ENCODE measurements around the gene KCNJ6.

The KCNJ6 gene

GRCh38 chr21:37615962-37616361 is 300.3 kb downstream of the KCNJ6 start:
- no peak overlapping the region for H3K27ac ChIP-seq (ENCODE audit: poor library complexity, severe bottlenecking)
- no peak for DNase-seq (ENCODE audit: low spot score)
- no peak for TF ChIP-seq CTCF (IDR thresholded peaks at IDR 0.05; ENCODE audit: poor library complexity, severe bottlenecking)
- peaks cover 5% of the 10 kb centered on the region for H3K27me3 ChIP-seq (ENCODE audit: insufficient read depth, poor library complexity, severe bottlenecking)
- H3K36me3 ChIP-seq (ENCODE audit: low read depth), result no peaks in the 10 kb centered on the region
- H3K4me1 ChIP-seq (ENCODE audit: insufficient read depth, poor library complexity, severe bottlenecking), result no peaks in the 10 kb centered on the region
- ATAC-seq (ENCODE audit: low read depth), result no peak
- H3K4me3 ChIP-seq (ENCODE audit: severe bottlenecking), result no peak overlapping the region
- H3K9me3 ChIP-seq (ENCODE audit: severe bottlenecking), result no peaks in the 10 kb centered on the region

- TF ChIP-seq CTCF (IDR thresholded peaks at IDR 0.05; ENCODE audit: poor library complexity, severe bottlenecking), result no peak
- H3K4me1 ChIP-seq (ENCODE audit: insufficient read depth, poor library complexity, severe bottlenecking), result no peaks in the 10 kb centered on the region
- H3K36me3 ChIP-seq (ENCODE audit: low read depth), result no peaks in the 10 kb centered on the region
- H3K27ac ChIP-seq (ENCODE audit: poor library complexity, severe bottlenecking), result no peak overlapping the region
- H3K9me3 ChIP-seq (ENCODE audit: severe bottlenecking), result no peaks in the 10 kb centered on the region
- no peak for ATAC-seq (ENCODE audit: low read depth)
- no peak overlapping the region for H3K4me3 ChIP-seq (ENCODE audit: severe bottlenecking)
- DNase-seq (ENCODE audit: low spot score), result no peak
- peaks cover 8% of the 10 kb centered on the region for H3K27me3 ChIP-seq (ENCODE audit: insufficient read depth, poor library complexity, severe bottlenecking)
These were observed 301.8 kb downstream of the KCNJ6 start for GRCh38 chr21:37614351-37614875.

GRCh38 chr21:37607081-37607480 is 309.2 kb downstream of the KCNJ6 start:
- Histone ChIP-seq H3K27ac (ENCODE audit: poor library complexity, severe bottlenecking) (no peak overlapping the region), H3K4me1 (ENCODE audit: insufficient read depth, poor library complexity, severe bottlenecking) (no peaks in the 10 kb centered on the region), H3K9me3 (ENCODE audit: severe bottlenecking) (no peaks in the 10 kb centered on the region), H3K4me3 (ENCODE audit: severe bottlenecking) (no peak overlapping the region), H3K36me3 (ENCODE audit: low read depth) (no peaks in the 10 kb centered on the region), H3K27me3 (ENCODE audit: insufficient read depth, poor library complexity, severe bottlenecking) (peaks cover 8% of the 10 kb centered on the region)
- DNase-seq (ENCODE audit: low spot score) (no peak), ATAC-seq (ENCODE audit: low read depth) (no peak)
- TF ChIP-seq CTCF (IDR thresholded peaks at IDR 0.05; ENCODE audit: poor library complexity, severe bottlenecking), result no peak

GRCh38 chr21:37606549-37606948 is 309.7 kb downstream of the KCNJ6 start:
- Histone ChIP-seq H3K4me1 (ENCODE audit: insufficient read depth, poor library complexity, severe bottlenecking) (no peaks in the 10 kb centered on the region), H3K27ac (ENCODE audit: poor library complexity, severe bottlenecking) (no peak overlapping the region), H3K27me3 (ENCODE audit: insufficient read depth, poor library complexity, severe bottlenecking) (peaks cover 8% of the 10 kb centered on the region), H3K36me3 (ENCODE audit: low read depth) (no peaks in the 10 kb centered on the region), H3K4me3 (ENCODE audit: severe bottlenecking) (no peak overlapping the region), H3K9me3 (ENCODE audit: severe bottlenecking) (no peaks in the 10 kb centered on the region)
- no peak for DNase-seq (ENCODE audit: low spot score)
- no peak for TF ChIP-seq CTCF (IDR thresholded peaks at IDR 0.05; ENCODE audit: poor library complexity, severe bottlenecking)
- no peak for ATAC-seq (ENCODE audit: low read depth)

GRCh38 chr21:37605006-37605405 is 311.3 kb downstream of the KCNJ6 start:
- no peak for TF ChIP-seq CTCF (IDR thresholded peaks at IDR 0.05; ENCODE audit: poor library complexity, severe bottlenecking)
- no peak overlapping the region for H3K4me3 ChIP-seq (ENCODE audit: severe bottlenecking)
- H3K9me3 ChIP-seq (ENCODE audit: severe bottlenecking), result no peaks in the 10 kb centered on the region
- ATAC-seq (ENCODE audit: low read depth), result no peak
- no peaks in the 10 kb centered on the region for H3K27me3 ChIP-seq (ENCODE audit: insufficient read depth, poor library complexity, severe bottlenecking)
- H3K36me3 ChIP-seq (ENCODE audit: low read depth), result no peaks in the 10 kb centered on the region
- no peaks in the 10 kb centered on the region for H3K4me1 ChIP-seq (ENCODE audit: insufficient read depth, poor library complexity, severe bottlenecking)
- no peak for DNase-seq (ENCODE audit: low spot score)
- no peak overlapping the region for H3K27ac ChIP-seq (ENCODE audit: poor library complexity, severe bottlenecking)

Measured in RWPE2 (cell line).